HepG2 (cell line): ENCODE results near the gene MTX1. TPM values are rescaled to one million over a fixed set of nuclear protein-coding genes. Genes with fewer than 3 reads are reported as not detected.
A peak's percentile ranks its signal among the peaks of the same experiment; 100 is the strongest.

Source experiments
- CCAR2 ChIP-seq: fragments of 200-400 bp; formaldehyde crosslinking; optimal IDR thresholded peaks from 2 replicates; pipeline ENCODE3; 2018; ENCODE audit warnings: low read depth, mild to moderate bottlenecking, low read length, moderate library complexity
- CHD4 ChIP-seq: fragments of 200-600 bp; sonication (generic); IDR thresholded peaks from 2 replicates; pipeline ENCODE4 v1.7.0; 2017; ENCODE audit warnings: mild to moderate bottlenecking, low read length, borderline replicate concordance
- DNMT1 ChIP-seq: sonication (generic); formaldehyde crosslinking; IDR thresholded peaks from 2 replicates; pipeline ENCODE4 v1.5.1; 2020; ENCODE audit warnings: mild to moderate bottlenecking, missing genetic modification reagents
- EP300 ChIP-seq, 3 experiments: sonication (generic) in 1 of 3; formaldehyde crosslinking in 1 of 3; IDR thresholded peaks; 2 replicates each; pipeline versions ENCODE4 v1.5.1 to v1.6.1; 2011 to 2020; ENCODE audit warnings: low read depth in 2 of 3, low read length in 2 of 3, borderline replicate concordance in 1 of 3, improper control_type of control experiment in 1 of 3, mild to moderate bottlenecking in 1 of 3, missing genetic modification reagents in 1 of 3, moderate library complexity in 1 of 3
- HNRNPK ChIP-seq: fragments of 200-400 bp; formaldehyde crosslinking; IDR thresholded peaks from 2 replicates; pipeline ENCODE4 v1.6.1; 2018; ENCODE audit warnings: low read length, low read depth, moderate library complexity, mild to moderate bottlenecking; ENCODE audit not compliant: poor library complexity, severe bottlenecking
- HOMEZ ChIP-seq: IDR thresholded peaks from 2 replicates; pipeline ENCODE4 v1.6.1; 2016; ENCODE audit warnings: low read depth
- MAFK ChIP-seq, 2 experiments: IDR thresholded peaks in 1 of 2; conservative IDR thresholded peaks in 1 of 2; 2 replicates each; pipeline ENCODE4 v1.6.1; 2011; ENCODE audit warnings: improper control_type of control experiment in 2 of 2, low read length in 2 of 2
- MTERF4 ChIP-seq: sonication (generic); formaldehyde crosslinking; IDR thresholded peaks from 2 replicates; pipeline ENCODE4 v1.8.0; 2023; ENCODE audit warnings: mild to moderate bottlenecking, missing genetic modification reagents
- POLR2G ChIP-seq: fragments of 200-400 bp; formaldehyde crosslinking; IDR thresholded peaks from 2 replicates; pipeline ENCODE4 v1.6.1; 2018; ENCODE audit warnings: mild to moderate bottlenecking, low read depth, low read length, moderate library complexity
- PRDM15 ChIP-seq: sonication (generic); formaldehyde crosslinking; IDR thresholded peaks from 2 replicates; pipeline ENCODE4 v1.4.0; 2020; ENCODE audit warnings: missing genetic modification reagents
- RBFOX2 ChIP-seq: fragments of 200-400 bp; formaldehyde crosslinking; IDR thresholded peaks from 2 replicates; pipeline ENCODE4 v1.6.1; 2017; ENCODE audit warnings: low read depth, mild to moderate bottlenecking, low read length
- RFX1 ChIP-seq: fragments of 450-650 bp; IDR thresholded peaks from 2 replicates; pipeline ENCODE4 v1.6.1; 2017
- TCF7L2 ChIP-seq: IDR thresholded peaks from 2 replicates; pipeline ENCODE4 v1.6.1; 2011; ENCODE audit warnings: mild to moderate bottlenecking, low read depth, low read length, moderate library complexity
- ZBTB33 ChIP-seq: sonication (generic); formaldehyde crosslinking; IDR thresholded peaks from 2 replicates; pipeline ENCODE4 v1.4.0; 2020; ENCODE audit warnings: missing genetic modification reagents
- ZNF205 ChIP-seq: IDR thresholded peaks from 2 replicates; pipeline ENCODE4 v1.6.1; 2018; ENCODE audit warnings: missing biosample characterization, missing genetic modification reagents
- ZNF296 ChIP-seq: sonication (generic); formaldehyde crosslinking; conservative IDR thresholded peaks from 2 replicates; pipeline ENCODE4 v1.5.0; 2020; ENCODE audit warnings: mild to moderate bottlenecking, missing genetic modification reagents
- ZNF766 ChIP-seq: sonication (generic); formaldehyde crosslinking; IDR thresholded peaks from 2 replicates; pipeline ENCODE4 v1.5.0; 2020; ENCODE audit warnings: missing genetic modification reagents, borderline replicate concordance
- ZNF792 ChIP-seq: IDR thresholded peaks from 2 replicates; pipeline ENCODE4 v1.6.1; 2016
- ZUFSP ChIP-seq: sonication (generic); formaldehyde crosslinking; IDR thresholded peaks from 2 replicates; pipeline ENCODE4 v1.9.0; 2021; ENCODE audit warnings: missing genetic modification reagents, mild to moderate bottlenecking, borderline replicate concordance
- polyA plus RNA-seq, 8 experiments: library from polyadenylated mRNA; depleted of rRNA in 3 of 8; stranded (reverse) in 7 of 8; unstranded in 1 of 8; fragments of >200 nt; fragmentation: Illumina TruSeq in 4 of 8; extraction: Trizol in 4 of 8; gene quantifications; 2 replicates each; pipeline versions ENCODE4 v1.2.1 to v1.2.3, GENCODE V29; 2011 to 2016; ENCODE audit warnings: low read depth in 4 of 8, missing spikeins in 1 of 8, mixed read lengths in 1 of 8; ENCODE audit not compliant: insufficient read depth in 1 of 8
- total RNA-seq, 5 experiments: library from RNA; depleted of rRNA; stranded (reverse); fragments of >200 nt; fragmentation: Illumina TruSeq; extraction: Trizol; gene quantifications; 2 replicates each; pipeline ENCODE4 v1.2.3, GENCODE V29; 2016; ENCODE audit warnings: low read depth in 1 of 5

MTX1 gene
- total and polyA plus RNA-seq, 2 of the 13 experiments (the other 11 are each of a cell fraction or from before 2014, with no cell fraction given): 64.5 to 72.6 TPM

- TF ChIP-seq PRDM15 (CRISPR knock-in tag): no peak
- no peak for TF ChIP-seq MAFK (conservative IDR thresholded peaks at IDR 0.05 in 1 of 2, IDR thresholded peaks at IDR 0.05 in 1 of 2; ENCODE audit: low read length in 2 of 2)
- TF ChIP-seq RFX1: no peak
- TF ChIP-seq DNMT1 (CRISPR knock-in tag): no peak
- no peak for TF ChIP-seq ZNF792
- TF ChIP-seq ZNF296 (CRISPR knock-in tag): no peak
- no peak for TF ChIP-seq ZNF766 (CRISPR knock-in tag)
- TF ChIP-seq POLR2G: peak; percentile 43; the same call in 1 of the 2 replicates
- TF ChIP-seq EP300 (IDR thresholded peaks at IDR 0.05; ENCODE audit: low read depth in 2 of 2, low read length in 2 of 2): no peak
- no peak for TF ChIP-seq EP300 (CRISPR knock-in tag; IDR thresholded peaks at IDR 0.05; ENCODE audit: borderline replicate concordance)
- peak; percentile 82 for TF ChIP-seq CCAR2
- TF ChIP-seq ZUFSP (CRISPR knock-in tag): no peak
- no peak for TF ChIP-seq MTERF4
- TF ChIP-seq HOMEZ (CRISPR knock-in tag): no peak
- no peak for TF ChIP-seq HNRNPK
- peak; percentile 26; the same call in 1 of the 2 replicates for TF ChIP-seq ZBTB33
- TF ChIP-seq RBFOX2: peak; percentile 46; the same call in 1 of the 2 replicates
- no peak for TF ChIP-seq CHD4
- no peak for TF ChIP-seq TCF7L2
- no peak for TF ChIP-seq ZNF205 (CRISPR knock-in tag)
Measured at GRCh38 chr1:155244368-155245162, 36.1 kb downstream of the MTX1 start (continued).
